Measurements from ENCODE around the gene OR52B2. TPM values are rescaled to one million over a fixed set of nuclear protein-coding genes. Genes with fewer than 3 reads are reported as not detected.

OR52B2 gene
- not detected in 2 replicates for polyA plus RNA-seq (2012; rRNA removed)
- not detected in 2 replicates for polyA plus RNA-seq (2012; cell fraction: cytosol; rRNA removed)
- polyA plus RNA-seq (2012; cell fraction: nucleus; rRNA removed) = 0.08 TPM in 1 of 2 replicates, not detected in the other

DNA sequence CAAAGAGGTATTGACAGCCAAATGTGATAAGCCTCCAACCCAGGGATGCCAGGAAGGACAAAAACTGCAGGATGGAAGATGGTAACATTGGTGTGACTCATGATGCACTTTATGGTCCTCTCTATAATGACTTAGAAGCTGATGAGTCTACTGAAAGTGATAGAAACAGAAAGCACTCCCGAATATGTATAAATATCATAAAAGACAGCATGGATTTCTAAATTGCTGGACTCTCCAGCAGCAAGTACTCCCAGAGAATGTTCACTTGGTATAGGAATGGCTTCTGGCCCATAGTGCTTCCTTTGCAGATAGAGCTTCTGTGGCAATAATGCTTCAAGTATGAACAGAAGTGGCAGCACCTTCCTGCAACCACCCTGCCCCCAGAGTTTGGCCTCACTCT lies at the start of gene OR52B2:
TSS of gene OR52B2 (minus strand) at position 101 of the 400 bp plus-strand sequence. CDS start at position 101, 0 bp downstream.
- WGBS (ENCODE audit: low lambda C conversion rate) = 0% methylated on average over 1 of the region's 1 CpG
- DNase-seq = no peak
- Histone ChIP-seq H3K4me2 (no peak within 1 kb of the TSS), H3K27me3 (ENCODE audit: insufficient read depth) (no peaks in the 10 kb centered on the region; the same call in 1 of the 2 replicates), H3K27ac (ENCODE audit: low read depth in 2 of 2, low read length in 1 of 2) (no peak within 1 kb of the TSS), H3F3A (replicated peaks; ENCODE audit: insufficient read depth) (no peaks in the 10 kb centered on the region), H3K9me3 (no peaks in the 10 kb centered on the region), H2AFZ (ENCODE audit: low read depth) (no peak within 1 kb of the TSS), H4K20me1 (ENCODE audit: insufficient read depth) (no peaks in the 10 kb centered on the region), H3K4me1 (ENCODE audit: control insufficient read depth in 1 of 2, insufficient read depth in 2 of 2, low read depth in 1 of 2, low read length in 1 of 2) (no peaks in the 10 kb centered on the region), H3K36me3 (replicated peaks in 1 of 2; ENCODE audit: control insufficient read depth in 1 of 2, insufficient read depth in 2 of 2, low read length in 1 of 2) (no peaks in the 10 kb centered on the region), H3K9ac (no peak within 1 kb of the TSS), H3K4me3 (ENCODE audit: low read depth in 2 of 2, low read length in 1 of 2) (no peak within 1 kb of the TSS), H3K79me2 (ENCODE audit: insufficient read depth) (no peaks in the 10 kb centered on the region), H3K9me2 (no peaks in the 10 kb centered on the region)
- TF ChIP-seq SMC3 (IDR thresholded peaks at IDR 0.05; ENCODE audit: low read depth, low read length) (no peak), CHD2 (IDR thresholded peaks at IDR 0.05; ENCODE audit: low read length, partially characterized antibody) (no peak), EZH2phosphoT487 (IDR thresholded peaks at IDR 0.05; ENCODE audit: borderline replicate concordance, low read depth) (no peak), RFX5 (IDR thresholded peaks at IDR 0.05; ENCODE audit: low read length) (no peak), RCOR1 (IDR thresholded peaks at IDR 0.05; ENCODE audit: low read length) (no peak), GABPA (IDR thresholded peaks at IDR 0.05; ENCODE audit: low read depth) (no peak), RAD21 (IDR thresholded peaks at IDR 0.05; ENCODE audit: low read length) (no peak), NRF1 (IDR thresholded peaks at IDR 0.05; ENCODE audit: low read depth, low read length) (no peak), JUND (IDR thresholded peaks at IDR 0.05) (no peak), RXRA (IDR thresholded peaks at IDR 0.05; ENCODE audit: borderline replicate concordance, low read depth) (no peak), FOSL2 (IDR thresholded peaks at IDR 0.05; ENCODE audit: borderline replicate concordance, low read depth) (no peak)
- TF ChIP-seq, protein P1, sequence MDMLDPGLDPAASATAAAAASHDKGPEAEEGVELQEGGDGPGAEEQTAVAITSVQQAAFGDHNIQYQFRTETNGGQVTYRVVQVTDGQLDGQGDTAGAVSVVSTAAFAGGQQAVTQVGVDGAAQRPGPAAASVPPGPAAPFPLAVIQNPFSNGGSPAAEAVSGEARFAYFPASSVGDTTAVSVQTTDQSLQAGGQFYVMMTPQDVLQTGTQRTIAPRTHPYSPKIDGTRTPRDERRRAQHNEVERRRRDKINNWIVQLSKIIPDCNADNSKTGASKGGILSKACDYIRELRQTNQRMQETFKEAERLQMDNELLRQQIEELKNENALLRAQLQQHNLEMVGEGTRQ (IDR thresholded peaks at IDR 0.05; ENCODE audit: borderline replicate concordance, low read depth, low read length) = no peak
- TF ChIP-seq, protein P2, sequence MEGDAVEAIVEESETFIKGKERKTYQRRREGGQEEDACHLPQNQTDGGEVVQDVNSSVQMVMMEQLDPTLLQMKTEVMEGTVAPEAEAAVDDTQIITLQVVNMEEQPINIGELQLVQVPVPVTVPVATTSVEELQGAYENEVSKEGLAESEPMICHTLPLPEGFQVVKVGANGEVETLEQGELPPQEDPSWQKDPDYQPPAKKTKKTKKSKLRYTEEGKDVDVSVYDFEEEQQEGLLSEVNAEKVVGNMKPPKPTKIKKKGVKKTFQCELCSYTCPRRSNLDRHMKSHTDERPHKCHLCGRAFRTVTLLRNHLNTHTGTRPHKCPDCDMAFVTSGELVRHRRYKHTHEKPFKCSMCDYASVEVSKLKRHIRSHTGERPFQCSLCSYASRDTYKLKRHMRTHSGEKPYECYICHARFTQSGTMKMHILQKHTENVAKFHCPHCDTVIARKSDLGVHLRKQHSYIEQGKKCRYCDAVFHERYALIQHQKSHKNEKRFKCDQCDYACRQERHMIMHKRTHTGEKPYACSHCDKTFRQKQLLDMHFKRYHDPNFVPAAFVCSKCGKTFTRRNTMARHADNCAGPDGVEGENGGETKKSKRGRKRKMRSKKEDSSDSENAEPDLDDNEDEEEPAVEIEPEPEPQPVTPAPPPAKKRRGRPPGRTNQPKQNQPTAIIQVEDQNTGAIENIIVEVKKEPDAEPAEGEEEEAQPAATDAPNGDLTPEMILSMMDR (IDR thresholded peaks at IDR 0.05) = no peak
- ChIA-PET POLR2A (no interaction called here), CTCF (no interaction called here)

DNA sequence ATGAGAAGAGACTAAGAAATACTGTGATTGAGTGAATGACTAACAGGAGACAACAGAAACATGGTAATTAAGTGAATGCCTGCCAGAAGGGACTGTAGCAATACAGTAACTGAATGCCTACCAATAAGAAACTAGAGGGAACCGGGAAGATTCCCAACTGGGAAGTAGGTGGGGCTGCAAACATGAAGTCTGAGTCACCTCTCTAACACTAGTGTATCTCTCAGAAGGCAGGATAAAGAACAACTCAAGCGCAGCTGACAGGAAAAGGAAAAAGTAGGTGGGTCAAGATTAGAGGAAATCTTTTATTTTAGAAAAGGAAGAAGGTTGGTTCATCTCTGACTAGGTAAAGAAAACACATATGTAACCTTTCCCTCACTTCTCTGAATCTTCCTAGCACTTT lies 49.2 kb upstream of the OR52B2 start:
- Histone ChIP-seq H4K20me1 (ENCODE audit: insufficient read depth) (peaks cover 4% of the 10 kb centered on the region; the same call in 1 of the 2 replicates), H3F3A (replicated peaks; ENCODE audit: insufficient read depth) (no peaks in the 10 kb centered on the region), H3K9me2 (no peaks in the 10 kb centered on the region), H2AFZ (ENCODE audit: low read depth) (no peak overlapping the region), H3K4me2 (no peak overlapping the region), H3K4me3 (ENCODE audit: low read depth in 2 of 2, low read length in 1 of 2) (no peak overlapping the region), H3K4me1 (ENCODE audit: control insufficient read depth in 1 of 2, insufficient read depth in 2 of 2, low read depth in 1 of 2, low read length in 1 of 2) (no peaks in the 10 kb centered on the region), H3K9ac (no peak overlapping the region), H3K79me2 (ENCODE audit: insufficient read depth) (no peaks in the 10 kb centered on the region), H3K27ac (ENCODE audit: low read depth in 2 of 2, low read length in 1 of 2) (no peak overlapping the region), H3K27me3 (ENCODE audit: insufficient read depth) (no peaks in the 10 kb centered on the region), H3K9me3 (no peaks in the 10 kb centered on the region), H3K36me3 (replicated peaks in 1 of 2; ENCODE audit: control insufficient read depth in 1 of 2, insufficient read depth in 2 of 2, low read length in 1 of 2) (peaks cover 26 to 91% of the 10 kb centered on the region in 2 experiments)
- POLR2A ChIA-PET = no interaction called here
- DNase-seq = no peak
- CTCF ChIA-PET = no interaction called here
- TF ChIP-seq POLR2AphosphoS5 (IDR thresholded peaks at IDR 0.05; ENCODE audit: low read depth, low read length) = no peak
- TF ChIP-seq, protein P1 (IDR thresholded peaks at IDR 0.05; ENCODE audit: borderline replicate concordance, low read depth, low read length) = no peak
- 0 out of 2 replicates have a peak, but pooled peaks have one; percentile 7 for TF ChIP-seq JUND (IDR thresholded peaks at IDR 0.05)
- WGBS (ENCODE audit: low lambda C conversion rate) = 65% methylated on average over 2 of the region's 2 CpGs
